Neural cell (in vitro differentiated cells): ENCODE results near the gene AIMP1. TPM values are rescaled to one million over a fixed set of nuclear protein-coding genes. Genes with fewer than 3 reads are reported as not detected.

Source experiments
- H2AFZ ChIP-seq: fragments of 200-600, 300-800 bp; sonication (generic), shearing (Covaris generic); 2 replicates; pipeline ENCODE4 v1.6.0; 2014; ENCODE audit warnings: low read depth, mild to moderate bottlenecking, antibody characterized with exemption, low read length, moderate library complexity
- H3F3A ChIP-seq: fragments of 200-600 bp; shearing (Covaris generic); 2 replicates; pipeline ENCODE4 v1.6.1; 2016; ENCODE audit warnings: mild to moderate bottlenecking, moderate library complexity, mixed read lengths, antibody characterized with exemption, low read length; ENCODE audit not compliant: insufficient read depth, poor library complexity, severe bottlenecking
- H3K27ac ChIP-seq: fragments of 200-600, 300-800 bp; sonication (generic), shearing (Covaris generic); 2 replicates; pipeline ENCODE4 v1.5.1; 2014; ENCODE audit warnings: mild to moderate bottlenecking, low read length, moderate library complexity
- H3K27me3 ChIP-seq: fragments of 300-800, 200-600 bp; sonication (generic), shearing (Covaris generic); 2 replicates; pipeline ENCODE4 v1.6.0; 2014; ENCODE audit warnings: mild to moderate bottlenecking, low read depth, low read length, moderate library complexity; ENCODE audit not compliant: insufficient read depth
- H3K36me3 ChIP-seq: fragments of 300-800, 200-600 bp; sonication (generic), shearing (Covaris generic); 2 replicates; pipeline ENCODE4 v1.5.1; 2014; ENCODE audit warnings: mild to moderate bottlenecking, antibody characterized with exemption, low read length, moderate library complexity; ENCODE audit not compliant: insufficient read depth
- H3K4me2 ChIP-seq: fragments of 300-800, 200-600 bp; sonication (generic), shearing (Covaris generic); 2 replicates; pipeline ENCODE4 v1.6.0; 2014; ENCODE audit warnings: mild to moderate bottlenecking, low read length
- H3K4me3 ChIP-seq: fragments of 300-800, 200-600 bp; sonication (generic), shearing (Covaris generic); 2 replicates; pipeline ENCODE4 v1.5.1; 2014; ENCODE audit warnings: mild to moderate bottlenecking, low read length, moderate library complexity
- H3K79me2 ChIP-seq: fragments of 200-600 bp; shearing (Covaris generic); replicated peaks from 2 replicates; pipeline ENCODE4 v1.6.0; 2014; ENCODE audit warnings: mild to moderate bottlenecking, low read length, moderate library complexity; ENCODE audit not compliant: insufficient read depth
- H3K9ac ChIP-seq: fragments of 300-800, 200-600 bp; sonication (generic), shearing (Covaris generic); 2 replicates; pipeline ENCODE4 v1.6.1; 2016; ENCODE audit warnings: mild to moderate bottlenecking, low read length, mixed read lengths
- H3K9me2 ChIP-seq: fragments of 200-600 bp; shearing (Covaris generic); 2 replicates; pipeline ENCODE4 v1.6.1; 2016; ENCODE audit warnings: mild to moderate bottlenecking, low read length, mixed read lengths; ENCODE audit not compliant: insufficient read depth
- H3K9me3 ChIP-seq: fragments of 200-600, 300-800 bp; sonication (generic), shearing (Covaris generic); 2 replicates; pipeline ENCODE4 v1.6.1; 2016; ENCODE audit warnings: mild to moderate bottlenecking, mixed run types, low read length, moderate library complexity, mixed read lengths
- H4K20me1 ChIP-seq: fragments of 200-600 bp; shearing (Covaris generic); 2 replicates; pipeline ENCODE4 v1.6.1; 2016; ENCODE audit warnings: mild to moderate bottlenecking, mixed run types; ENCODE audit not compliant: insufficient read depth
- CTCF ChIP-seq: fragments of 450-650 bp; IDR thresholded peaks from 2 replicates; pipeline ENCODE4 v1.5.1; 2014; ENCODE audit warnings: antibody characterized with exemption, mild to moderate bottlenecking, moderate library complexity; ENCODE audit not compliant: poor library complexity, severe bottlenecking
- EP300 ChIP-seq: fragments of 450-650 bp; conservative IDR thresholded peaks from 2 replicates; pipeline ENCODE4 v1.6.1; 2014; ENCODE audit warnings: antibody characterized with exemption, mild to moderate bottlenecking, moderate library complexity; ENCODE audit not compliant: poor library complexity, severe bottlenecking
- EZH2 ChIP-seq: fragments of 200-600, 300-800 bp; shearing (Covaris generic), sonication (generic); IDR thresholded peaks from 2 replicates; pipeline ENCODE4 v1.6.1; 2014; ENCODE audit warnings: antibody characterized with exemption, low read length, borderline replicate concordance, mild to moderate bottlenecking; ENCODE audit not compliant: insufficient read depth, poor library complexity, severe bottlenecking
- MXI1 ChIP-seq: fragments of 450-650 bp; conservative IDR thresholded peaks from 2 replicates; pipeline ENCODE4 v1.6.1; 2014; ENCODE audit warnings: antibody characterized with exemption, mild to moderate bottlenecking; ENCODE audit not compliant: poor library complexity, severe bottlenecking
- POLR2AphosphoS5 ChIP-seq: IDR thresholded peaks from 2 replicates; pipeline ENCODE4 v1.6.1; 2012
- RAD21 ChIP-seq: fragments of 450-650 bp; conservative IDR thresholded peaks from 2 replicates; pipeline ENCODE4 v1.6.1; 2014; ENCODE audit warnings: antibody characterized with exemption, mild to moderate bottlenecking, moderate library complexity
- REST ChIP-seq: IDR thresholded peaks from 2 replicates; pipeline ENCODE4 v1.6.1; 2012; ENCODE audit warnings: borderline replicate concordance
- SMC3 ChIP-seq: fragments of 450-650 bp; conservative IDR thresholded peaks from 2 replicates; pipeline ENCODE4 v1.6.1; 2014; ENCODE audit warnings: antibody characterized with exemption, mild to moderate bottlenecking, moderate library complexity; ENCODE audit not compliant: poor library complexity
- TAF1 ChIP-seq: IDR thresholded peaks from 2 replicates; pipeline ENCODE4 v1.6.1; 2012; ENCODE audit warnings: low read depth
- polyA plus RNA-seq: library from polyadenylated mRNA; depleted of rRNA; stranded (reverse); fragments of >200 nt; gene quantifications from 2 replicates; pipeline ENCODE4 v1.2.3, GENCODE V29; 2014

The AIMP1 gene
- polyA plus RNA-seq, 1 donor from 2014 or later, result 46.5 TPM

GRCh38 chr4:106370214-106370613 lies 53.9 kb downstream of the AIMP1 start:
- no peaks in the 10 kb centered on the region for H3K79me2 ChIP-seq
- no peak overlapping the region for H3K9ac ChIP-seq
- no peak for TF ChIP-seq RAD21
- TF ChIP-seq SMC3, result no peak
- no peak for TF ChIP-seq EP300
- no peak for TF ChIP-seq REST
- TF ChIP-seq CTCF, result no peak
- TF ChIP-seq TAF1, result no peak
- TF ChIP-seq MXI1, result no peak
- no peak for TF ChIP-seq EZH2
- TF ChIP-seq POLR2AphosphoS5, result no peak
- H4K20me1 ChIP-seq, result no peaks in the 10 kb centered on the region
- no peak overlapping the region for H3K4me2 ChIP-seq
- H3K27ac ChIP-seq, result no peak overlapping the region
- H3K9me2 ChIP-seq, result no peaks in the 10 kb centered on the region
- no peak overlapping the region for H2AFZ ChIP-seq
- no peaks in the 10 kb centered on the region for H3K36me3 ChIP-seq
- no peaks in the 10 kb centered on the region for H3K9me3 ChIP-seq
- H3K4me3 ChIP-seq, result no peak overlapping the region
- H3F3A ChIP-seq, result no peaks in the 10 kb centered on the region
- no peaks in the 10 kb centered on the region for H3K27me3 ChIP-seq

GRCh38 chr4:106371161-106371560 lies 54.8 kb downstream of the AIMP1 start:
- H3K9ac ChIP-seq, result no peak overlapping the region
- H2AFZ ChIP-seq, result no peak overlapping the region
- H3K27me3 ChIP-seq, result no peaks in the 10 kb centered on the region

More at GRCh38 chr4:106371161-106371560, 54.8 kb downstream of the AIMP1 start:
- no peaks in the 10 kb centered on the region for H3F3A ChIP-seq
- H3K4me2 ChIP-seq, result no peak overlapping the region
- H3K27ac ChIP-seq, result no peak overlapping the region
- no peaks in the 10 kb centered on the region for H3K9me2 ChIP-seq
- H3K79me2 ChIP-seq, result no peaks in the 10 kb centered on the region
- H3K36me3 ChIP-seq, result no peaks in the 10 kb centered on the region
- H3K4me3 ChIP-seq, result no peak overlapping the region
- H3K9me3 ChIP-seq, result no peaks in the 10 kb centered on the region
- H4K20me1 ChIP-seq, result no peaks in the 10 kb centered on the region
- TF ChIP-seq CTCF (no peak), SMC3 (no peak), REST (no peak), RAD21 (no peak), MXI1 (no peak), POLR2AphosphoS5 (no peak), EZH2 (no peak), EP300 (no peak), TAF1 (no peak)
